ENCODE measurements around the gene XPNPEP1. TPM values are rescaled to one million over a fixed set of nuclear protein-coding genes. Genes with fewer than 3 reads are reported as not detected.

The XPNPEP1 gene
- total RNA-seq, 1 experiment from 2014 or later, result 71.3 TPM

DNA sequence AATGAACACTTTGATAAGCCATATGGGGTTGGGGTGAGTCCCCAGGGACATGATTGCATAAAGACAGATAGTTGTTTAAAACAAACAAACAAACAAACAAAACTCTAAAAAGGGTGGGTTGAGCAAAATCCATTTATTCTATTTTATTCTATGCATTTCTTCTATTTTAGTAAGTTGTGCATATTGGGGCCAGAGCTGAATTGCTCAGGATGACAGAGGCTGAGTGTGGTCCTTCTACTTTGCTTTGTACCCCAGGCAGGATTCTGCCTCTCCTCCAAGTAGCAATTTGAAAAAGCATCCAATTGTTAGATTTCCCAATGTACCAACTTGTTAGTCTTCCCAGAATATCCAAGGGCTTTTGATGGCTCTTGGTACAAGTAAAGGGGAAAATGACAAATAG is 29.2 kb upstream of the XPNPEP1 start:
- H3K9me3 ChIP-seq (ENCODE audit: control insufficient read depth, low read depth, low read length), result no peaks in the 10 kb centered on the region
- H3K79me2 ChIP-seq (ENCODE audit: insufficient read depth, low read length), result no peaks in the 10 kb centered on the region
- H2BK15ac ChIP-seq (ENCODE audit: low read depth, low read length), result no peak overlapping the region
- no peak overlapping the region for H2BK20ac ChIP-seq (ENCODE audit: low read depth, low read length, poor library complexity, severe bottlenecking)
- no peak overlapping the region for H3K27ac Mint-ChIP-seq
- H3K27me3 Mint-ChIP-seq (ENCODE audit: low read depth), result no peaks in the 10 kb centered on the region; the same call in none of the 2 replicates
- no peak overlapping the region for H2AK5ac ChIP-seq (ENCODE audit: insufficient read length, low read length)
- no peak overlapping the region for H2BK12ac ChIP-seq (ENCODE audit: insufficient read length, low read depth, low read length)
- H3K14ac ChIP-seq (ENCODE audit: insufficient read depth, low read length), result no peak overlapping the region
- H4K5ac ChIP-seq (ENCODE audit: insufficient read length, low read depth, low read length), result no peak overlapping the region
- H3K27ac ChIP-seq (ENCODE audit: insufficient read length, low read depth, low read length), result no peak overlapping the region
- H3K27me3 ChIP-seq (ENCODE audit: insufficient read depth, low read length), result no peaks in the 10 kb centered on the region
- TF ChIP-seq CTCF (conservative IDR thresholded peaks at IDR 0.05), result no peak
- H2BK5ac ChIP-seq (ENCODE audit: insufficient read length, low read length), result no peak overlapping the region
- H3K4ac ChIP-seq (ENCODE audit: low read depth, low read length), result no peak overlapping the region
- no peaks in the 10 kb centered on the region for H3K9me3 Mint-ChIP-seq
- H4K91ac ChIP-seq (ENCODE audit: insufficient read length, low read depth, low read length), result no peak overlapping the region
- H4K8ac ChIP-seq (replicated peaks; ENCODE audit: insufficient read length, low read depth, low read length), result no peak overlapping the region
- H3K56ac ChIP-seq (ENCODE audit: insufficient read length, low read depth, low read length), result no peak overlapping the region
- H3K18ac ChIP-seq (ENCODE audit: insufficient read length, low read depth, low read length), result no peak overlapping the region
- no peaks in the 10 kb centered on the region for H4K20me1 ChIP-seq (ENCODE audit: control insufficient read depth, insufficient read depth, insufficient read length)
- H3K9ac ChIP-seq (ENCODE audit: extremely low read depth, insufficient read length, low read length), result no peak overlapping the region
- no peak for DNase-seq
- no peak overlapping the region for H2AFZ ChIP-seq (ENCODE audit: low read length)
- no peaks in the 10 kb centered on the region; a peak in 2 of 7 replicates for H3K36me3 Mint-ChIP-seq (ENCODE audit: insufficient read depth in 1 of 3, low read depth in 3 of 3)
- no peak overlapping the region for H3K23ac ChIP-seq (ENCODE audit: insufficient read length, low read depth, low read length)
- H2BK120ac ChIP-seq (ENCODE audit: low read depth, low read length, poor library complexity, severe bottlenecking), result no peak overlapping the region
- H3T11ph ChIP-seq (ENCODE audit: low read length), result no peak overlapping the region
- H3K23me2 ChIP-seq (ENCODE audit: insufficient read length, low read depth, low read length, poor library complexity, severe bottlenecking), result no peaks in the 10 kb centered on the region
- H3K4me1 ChIP-seq (ENCODE audit: insufficient read depth, low read length), result no peaks in the 10 kb centered on the region
- peaks cover 2 to 8% of the 10 kb centered on the region in 2 experiments; a peak in 3 of 4 replicates for H3K4me1 Mint-ChIP-seq
- no peaks in the 10 kb centered on the region for H3K79me1 ChIP-seq (ENCODE audit: insufficient read depth, low read depth, low read length, poor library complexity, severe bottlenecking)
- no peak overlapping the region for H3K4me2 ChIP-seq (ENCODE audit: insufficient read depth, insufficient read length, low read length)
- H3K4me3 Mint-ChIP-seq, result no peak overlapping the region

All from H9 (cell line).